Glutamatergic neuron (in vitro differentiated cells): ENCODE measurements around the gene PTPRB. TPM values are rescaled to one million over a fixed set of nuclear protein-coding genes. Genes with fewer than 3 reads are reported as not detected.

ENCODE experiments used
- DNase-seq: peaks from one replicate; pipeline ENCODE4 v3.0.0; 2022
- H3K27ac Mint-ChIP-seq: one replicate; pipeline ENCODE4 v1.8.0; 2020; ENCODE audit warnings: mild to moderate bottlenecking, mixed read lengths, inconsistent platforms; ENCODE audit not compliant: unreplicated experiment
- H3K27me3 Mint-ChIP-seq: one replicate; pipeline ENCODE4 v1.8.0; 2020; ENCODE audit warnings: mild to moderate bottlenecking, moderate library complexity, mixed read lengths, inconsistent platforms; ENCODE audit not compliant: unreplicated experiment
- H3K36me3 Mint-ChIP-seq: one replicate; pipeline ENCODE4 v1.8.0; 2020; ENCODE audit warnings: mild to moderate bottlenecking, mixed read lengths, inconsistent platforms; ENCODE audit not compliant: unreplicated experiment
- H3K4me1 Mint-ChIP-seq: one replicate; pipeline ENCODE4 v1.8.0; 2020; ENCODE audit warnings: mild to moderate bottlenecking, low read depth, mixed read lengths, inconsistent platforms; ENCODE audit not compliant: unreplicated experiment
- H3K4me3 Mint-ChIP-seq: one replicate; pipeline ENCODE4 v1.8.0; 2020; ENCODE audit warnings: mild to moderate bottlenecking, mixed read lengths, inconsistent platforms; ENCODE audit not compliant: unreplicated experiment
- H3K9me3 Mint-ChIP-seq: one replicate; pipeline ENCODE4 v1.8.0; 2020; ENCODE audit warnings: mild to moderate bottlenecking, moderate library complexity, mixed read lengths, inconsistent platforms; ENCODE audit not compliant: unreplicated experiment
- total RNA-seq: library from RNA; stranded (reverse); fragmentation: NEBNext Ultra II Directional; extraction: Animal tissue kit (Norgen Biotek cat#: 25700); gene quantifications from one replicate; pipeline ENCODE4 v1.2.1, GENCODE V29; 2021; ENCODE audit not compliant: unreplicated experiment
- TF ChIP-seq, protein P1 (sequence below): fragments of 200-600 bp; sonication (generic); IDR thresholded peaks from one replicate; pipeline ENCODE4 v1.5.0; 2021; ENCODE audit not compliant: partially characterized antibody, unreplicated experiment

The PTPRB gene
- total RNA-seq, 1 donor from 2014 or later, result 0.17 TPM

GRCh38 chr12:70487440-70487839 is 149.8 kb downstream of the PTPRB start:
- Mint-ChIP-seq H3K36me3 (no peaks in the 10 kb centered on the region), H3K9me3 (peaks cover 3% of the 10 kb centered on the region), H3K4me3 (no peak overlapping the region), H3K27ac (no peak overlapping the region), H3K4me1 (no peaks in the 10 kb centered on the region), H3K27me3 (no peaks in the 10 kb centered on the region)
- TF ChIP-seq, protein P1, sequence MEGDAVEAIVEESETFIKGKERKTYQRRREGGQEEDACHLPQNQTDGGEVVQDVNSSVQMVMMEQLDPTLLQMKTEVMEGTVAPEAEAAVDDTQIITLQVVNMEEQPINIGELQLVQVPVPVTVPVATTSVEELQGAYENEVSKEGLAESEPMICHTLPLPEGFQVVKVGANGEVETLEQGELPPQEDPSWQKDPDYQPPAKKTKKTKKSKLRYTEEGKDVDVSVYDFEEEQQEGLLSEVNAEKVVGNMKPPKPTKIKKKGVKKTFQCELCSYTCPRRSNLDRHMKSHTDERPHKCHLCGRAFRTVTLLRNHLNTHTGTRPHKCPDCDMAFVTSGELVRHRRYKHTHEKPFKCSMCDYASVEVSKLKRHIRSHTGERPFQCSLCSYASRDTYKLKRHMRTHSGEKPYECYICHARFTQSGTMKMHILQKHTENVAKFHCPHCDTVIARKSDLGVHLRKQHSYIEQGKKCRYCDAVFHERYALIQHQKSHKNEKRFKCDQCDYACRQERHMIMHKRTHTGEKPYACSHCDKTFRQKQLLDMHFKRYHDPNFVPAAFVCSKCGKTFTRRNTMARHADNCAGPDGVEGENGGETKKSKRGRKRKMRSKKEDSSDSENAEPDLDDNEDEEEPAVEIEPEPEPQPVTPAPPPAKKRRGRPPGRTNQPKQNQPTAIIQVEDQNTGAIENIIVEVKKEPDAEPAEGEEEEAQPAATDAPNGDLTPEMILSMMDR, result no peak
- DNase-seq, result no peak

DNA sequence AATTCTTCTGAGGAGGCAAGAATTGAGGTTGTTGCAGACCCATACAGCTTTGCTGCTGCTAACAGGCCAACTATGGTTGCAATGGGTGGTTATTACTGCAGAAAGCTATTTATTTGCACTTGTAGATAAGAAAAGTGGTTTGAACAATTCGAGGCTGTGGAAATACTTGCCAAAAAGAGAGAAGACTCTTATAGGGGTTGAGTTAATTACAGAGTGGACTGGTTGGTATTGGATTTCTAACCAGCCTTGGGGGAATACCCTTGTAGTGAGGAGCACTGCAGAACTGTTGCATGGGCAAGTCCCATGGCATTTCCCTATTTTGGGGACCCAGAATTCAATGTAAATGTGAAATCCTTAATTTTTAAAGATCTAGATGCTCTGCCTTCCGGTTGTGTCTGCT is 150.6 kb downstream of the PTPRB start:
- no peak overlapping the region for H3K4me3 Mint-ChIP-seq
- TF ChIP-seq, protein P1, result no peak
- DNase-seq, result no peak
- peaks cover 1% of the 10 kb centered on the region for H3K9me3 Mint-ChIP-seq
- H3K27ac Mint-ChIP-seq, result no peak overlapping the region
- H3K36me3 Mint-ChIP-seq, result no peaks in the 10 kb centered on the region
- H3K4me1 Mint-ChIP-seq, result no peaks in the 10 kb centered on the region
- no peaks in the 10 kb centered on the region for H3K27me3 Mint-ChIP-seq

- Mint-ChIP-seq H3K9me3 (no peaks in the 10 kb centered on the region), H3K36me3 (no peaks in the 10 kb centered on the region), H3K4me1 (no peaks in the 10 kb centered on the region), H3K4me3 (no peak overlapping the region), H3K27me3 (no peaks in the 10 kb centered on the region), H3K27ac (no peak overlapping the region)
- TF ChIP-seq, protein P1, result no peak
- no peak for DNase-seq
These were observed 151.5 kb downstream of the PTPRB start for GRCh38 chr12:70485704-70486103.

- Mint-ChIP-seq H3K4me3 (no peak overlapping the region), H3K9me3 (no peaks in the 10 kb centered on the region), H3K36me3 (no peaks in the 10 kb centered on the region), H3K27me3 (no peaks in the 10 kb centered on the region), H3K4me1 (no peaks in the 10 kb centered on the region), H3K27ac (no peak overlapping the region)
- DNase-seq, result no peak
- TF ChIP-seq, protein P1, result no peak
These were observed 152.8 kb downstream of the PTPRB start for GRCh38 chr12:70484464-70484863.

DNA sequence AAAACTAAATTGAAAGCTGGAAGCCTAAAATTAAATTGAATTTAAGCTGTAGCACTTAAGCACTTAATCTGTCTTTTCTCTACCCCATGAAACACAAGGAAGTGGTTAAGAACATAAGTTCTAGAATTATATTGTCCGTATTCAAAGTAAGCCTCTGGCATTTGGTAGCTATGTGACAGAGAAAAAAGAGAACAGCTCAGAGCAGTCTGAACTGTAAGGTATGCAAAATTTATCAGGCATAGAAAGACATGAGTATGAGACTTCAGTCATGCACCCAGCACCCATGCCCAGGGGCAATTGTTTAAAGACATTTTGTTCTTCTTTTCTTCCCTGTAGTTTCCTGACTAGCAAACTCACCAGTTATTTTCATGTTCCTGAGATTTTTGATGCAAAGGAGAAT is 154.5 kb downstream of the PTPRB start:
- TF ChIP-seq, protein P1, result no peak
- DNase-seq, result no peak
- no peaks in the 10 kb centered on the region for H3K4me1 Mint-ChIP-seq
- H3K27ac Mint-ChIP-seq, result no peak overlapping the region
- H3K4me3 Mint-ChIP-seq, result no peak overlapping the region
- H3K36me3 Mint-ChIP-seq, result no peaks in the 10 kb centered on the region
- no peaks in the 10 kb centered on the region for H3K9me3 Mint-ChIP-seq
- peaks cover 1% of the 10 kb centered on the region for H3K27me3 Mint-ChIP-seq
